ENCODE data around the gene DYDC2.

The DYDC2 gene

GRCh38 chr10:80382989-80383388, 26.4 kb downstream of the DYDC2 start:
- no peak overlapping the region for H2AFZ ChIP-seq (ENCODE audit: low read depth, low read length)
- H2BK12ac ChIP-seq (ENCODE audit: low read length in 2 of 2): no peak overlapping the region
- H3K14ac ChIP-seq (ENCODE audit: low read length in 2 of 2): no peak overlapping the region
- no peak overlapping the region for H3K4me3 ChIP-seq (ENCODE audit: insufficient read depth in 1 of 2, low read depth in 1 of 2, low read length in 2 of 2)
- DNase-seq: peak; percentile 63
- no peak overlapping the region for H2AK5ac ChIP-seq (ENCODE audit: low read length, severe bottlenecking)
- peak overlapping the region; percentile 26 for H2BK15ac ChIP-seq (ENCODE audit: low read depth, poor library complexity, severe bottlenecking)
- no peaks in the 10 kb centered on the region for H3K79me1 ChIP-seq (replicated peaks; ENCODE audit: low read length, poor library complexity, severe bottlenecking)
- H4K91ac ChIP-seq (ENCODE audit: low read length): no peak overlapping the region
- no peaks in the 10 kb centered on the region for H3K9me3 ChIP-seq (ENCODE audit: control insufficient read depth, low read length)
- peak overlapping the region; percentile 69 for H4K8ac ChIP-seq (ENCODE audit: low read length)
- 8% methylated on average over 2 of the region's 4 CpGs for WGBS
- no peaks in the 10 kb centered on the region for H3K4me1 ChIP-seq (ENCODE audit: control insufficient read depth, insufficient read depth, low read depth, low read length)
- no peak overlapping the region for H3K4ac ChIP-seq (ENCODE audit: low read depth in 1 of 2, low read length in 2 of 2)
- H3K36me3 ChIP-seq (ENCODE audit: control insufficient read depth in 1 of 2, insufficient read depth in 2 of 2, low read depth in 1 of 2, low read length in 2 of 2): no peaks in the 10 kb centered on the region
- no peak overlapping the region for H2BK120ac ChIP-seq (ENCODE audit: low read depth, low read length)
- H3K9ac ChIP-seq (ENCODE audit: low read length): no peak overlapping the region
- peaks cover 5 to 8% of the 10 kb centered on the region in 2 experiments for H3K27me3 ChIP-seq (ENCODE audit: control insufficient read depth in 1 of 2, insufficient read depth in 1 of 2, low read length in 2 of 2)
- H3K23ac ChIP-seq (ENCODE audit: low read length in 2 of 2): no peak overlapping the region
- no peak overlapping the region for H3K27ac ChIP-seq (ENCODE audit: low read length, poor library complexity, severe bottlenecking)
- no peak overlapping the region for H3K18ac ChIP-seq (ENCODE audit: low read depth in 1 of 2, low read length in 2 of 2)
- H2BK5ac ChIP-seq (ENCODE audit: low read depth, low read length, poor library complexity, severe bottlenecking): no peak overlapping the region
- H3K4me2 ChIP-seq (ENCODE audit: low read length, poor library complexity, severe bottlenecking): no peak overlapping the region

- Histone ChIP-seq H3K4me3 (ENCODE audit: insufficient read depth in 1 of 2, low read depth in 1 of 2, low read length in 2 of 2) (no peak overlapping the region), H3K4me1 (ENCODE audit: control insufficient read depth, insufficient read depth, low read depth, low read length) (no peaks in the 10 kb centered on the region), H3K79me1 (replicated peaks; ENCODE audit: low read length, poor library complexity, severe bottlenecking) (no peaks in the 10 kb centered on the region), H3K9ac (ENCODE audit: low read length) (no peak overlapping the region), H3K9me3 (ENCODE audit: control insufficient read depth, low read length) (no peaks in the 10 kb centered on the region), H3K18ac (ENCODE audit: low read depth in 1 of 2, low read length in 2 of 2) (no peak overlapping the region), H3K27me3 (ENCODE audit: control insufficient read depth in 1 of 2, insufficient read depth in 1 of 2, low read length in 2 of 2) (peaks cover 0 to 5% of the 10 kb centered on the region in 2 experiments), H2AK5ac (ENCODE audit: low read length, severe bottlenecking) (no peak overlapping the region), H2AFZ (ENCODE audit: low read depth, low read length) (no peak overlapping the region), H3K27ac (ENCODE audit: low read length, poor library complexity, severe bottlenecking) (no peak overlapping the region), H4K8ac (ENCODE audit: low read length) (no peak overlapping the region), H3K36me3 (ENCODE audit: control insufficient read depth in 1 of 2, insufficient read depth in 2 of 2, low read depth in 1 of 2, low read length in 2 of 2) (no peaks in the 10 kb centered on the region), H2BK5ac (ENCODE audit: low read depth, low read length, poor library complexity, severe bottlenecking) (no peak overlapping the region), H3K4ac (ENCODE audit: low read depth in 1 of 2, low read length in 2 of 2) (no peak overlapping the region), H3K14ac (ENCODE audit: low read length in 2 of 2) (no peak overlapping the region), H2BK15ac (ENCODE audit: low read depth, poor library complexity, severe bottlenecking) (no peak overlapping the region), H3K4me2 (ENCODE audit: low read length, poor library complexity, severe bottlenecking) (no peak overlapping the region), H2BK12ac (ENCODE audit: low read length in 2 of 2) (no peak overlapping the region), H3K23ac (ENCODE audit: low read length in 2 of 2) (no peak overlapping the region), H4K91ac (ENCODE audit: low read length) (no peak overlapping the region), H2BK120ac (ENCODE audit: low read depth, low read length) (no peak overlapping the region)
- WGBS: 89% methylated on average over 9 of the region's 9 CpGs
- no peak for DNase-seq
Measured at GRCh38 chr10:80390740-80391139, 34.2 kb downstream of the DYDC2 start.

- no peak overlapping the region for H2AK5ac ChIP-seq (ENCODE audit: low read length, severe bottlenecking)
- H2BK15ac ChIP-seq (ENCODE audit: low read depth, poor library complexity, severe bottlenecking): no peak overlapping the region
- WGBS: 86% methylated on average over 5 of the region's 6 CpGs
Measured at GRCh38 chr10:80392250-80392649, 35.7 kb downstream of the DYDC2 start.

GRCh38 chr10:80394358-80394916, 37.9 kb downstream of the DYDC2 start:
- Histone ChIP-seq H3K36me3 (ENCODE audit: control insufficient read depth in 1 of 2, insufficient read depth in 2 of 2, low read depth in 1 of 2, low read length in 2 of 2) (no peaks in the 10 kb centered on the region), H3K4me3 (ENCODE audit: insufficient read depth in 1 of 2, low read depth in 1 of 2, low read length in 2 of 2) (no peak overlapping the region), H3K27me3 (ENCODE audit: control insufficient read depth in 1 of 2, insufficient read depth in 1 of 2, low read length in 2 of 2) (peaks cover 6 to 9% of the 10 kb centered on the region in 2 experiments), H2BK12ac (ENCODE audit: low read length in 2 of 2) (no peak overlapping the region), H3K79me1 (replicated peaks; ENCODE audit: low read length, poor library complexity, severe bottlenecking) (no peaks in the 10 kb centered on the region), H3K4me1 (ENCODE audit: control insufficient read depth, insufficient read depth, low read depth, low read length) (no peaks in the 10 kb centered on the region), H3K23ac (ENCODE audit: low read length in 2 of 2) (no peak overlapping the region), H3K18ac (ENCODE audit: low read depth in 1 of 2, low read length in 2 of 2) (no peak overlapping the region), H3K9ac (ENCODE audit: low read length) (no peak overlapping the region), H3K14ac (ENCODE audit: low read length in 2 of 2) (no peak overlapping the region), H3K4me2 (ENCODE audit: low read length, poor library complexity, severe bottlenecking) (no peak overlapping the region), H2AK5ac (ENCODE audit: low read length, severe bottlenecking) (no peak overlapping the region), H2AFZ (ENCODE audit: low read depth, low read length) (no peak overlapping the region), H3K27ac (ENCODE audit: low read length, poor library complexity, severe bottlenecking) (no peak overlapping the region), H2BK120ac (ENCODE audit: low read depth, low read length) (no peak overlapping the region), H3K4ac (ENCODE audit: low read depth in 1 of 2, low read length in 2 of 2) (no peak overlapping the region), H4K8ac (ENCODE audit: low read length) (no peak overlapping the region), H3K9me3 (ENCODE audit: control insufficient read depth, low read length) (no peaks in the 10 kb centered on the region), H2BK5ac (ENCODE audit: low read depth, low read length, poor library complexity, severe bottlenecking) (no peak overlapping the region), H4K91ac (ENCODE audit: low read length) (no peak overlapping the region), H2BK15ac (ENCODE audit: low read depth, poor library complexity, severe bottlenecking) (no peak overlapping the region)
- 74% methylated on average over 2 of the region's 2 CpGs for WGBS
- DNase-seq: no peak

More at GRCh38 chr10:80392250-80392649, 35.7 kb downstream of the DYDC2 start:
- DNase-seq: no peak
- Histone ChIP-seq H3K4ac (ENCODE audit: low read depth in 1 of 2, low read length in 2 of 2) (no peak overlapping the region), H3K4me2 (ENCODE audit: low read length, poor library complexity, severe bottlenecking) (no peak overlapping the region), H3K14ac (ENCODE audit: low read length in 2 of 2) (no peak overlapping the region), H4K8ac (ENCODE audit: low read length) (no peak overlapping the region), H4K91ac (ENCODE audit: low read length) (no peak overlapping the region), H3K79me1 (replicated peaks; ENCODE audit: low read length, poor library complexity, severe bottlenecking) (no peaks in the 10 kb centered on the region), H3K9me3 (ENCODE audit: control insufficient read depth, low read length) (no peaks in the 10 kb centered on the region), H3K9ac (ENCODE audit: low read length) (no peak overlapping the region), H3K4me3 (ENCODE audit: insufficient read depth in 1 of 2, low read depth in 1 of 2, low read length in 2 of 2) (no peak overlapping the region), H3K18ac (ENCODE audit: low read depth in 1 of 2, low read length in 2 of 2) (no peak overlapping the region), H3K27me3 (ENCODE audit: control insufficient read depth in 1 of 2, insufficient read depth in 1 of 2, low read length in 2 of 2) (peaks cover 5 to 9% of the 10 kb centered on the region in 2 experiments), H3K36me3 (ENCODE audit: control insufficient read depth in 1 of 2, insufficient read depth in 2 of 2, low read depth in 1 of 2, low read length in 2 of 2) (no peaks in the 10 kb centered on the region), H3K23ac (ENCODE audit: low read length in 2 of 2) (no peak overlapping the region), H3K4me1 (ENCODE audit: control insufficient read depth, insufficient read depth, low read depth, low read length) (no peaks in the 10 kb centered on the region), H2BK120ac (ENCODE audit: low read depth, low read length) (no peak overlapping the region), H2BK12ac (ENCODE audit: low read length in 2 of 2) (no peak overlapping the region), H3K27ac (ENCODE audit: low read length, poor library complexity, severe bottlenecking) (no peak overlapping the region), H2BK5ac (ENCODE audit: low read depth, low read length, poor library complexity, severe bottlenecking) (no peak overlapping the region), H2AFZ (ENCODE audit: low read depth, low read length) (no peak overlapping the region)
